Stimulated activated CD8-positive, alpha-beta memory T cell treated with anti-CD3 and anti-CD28 coated beads, Interleukin-7, amount 100 ng/mL, for 24 hours (primary cell): ENCODE measurements around the gene CATSPERZ.

Source experiments
- DNase-seq: peaks from one replicate; pipeline ENCODE4 v3.0.0-alpha.2; 2020; ENCODE audit warnings: low read depth

The CATSPERZ gene

GRCh38 chr11:64285885-64286800, 14.0 kb upstream of the CATSPERZ start:
- DNase-seq: no peak

GRCh38 chr11:64286801-64287159, 13.4 kb upstream of the CATSPERZ start:
- no peak for DNase-seq

- DNase-seq: no peak
Observed at GRCh38 chr11:64287676-64288352, 12.3 kb upstream of the CATSPERZ start.

DNA sequence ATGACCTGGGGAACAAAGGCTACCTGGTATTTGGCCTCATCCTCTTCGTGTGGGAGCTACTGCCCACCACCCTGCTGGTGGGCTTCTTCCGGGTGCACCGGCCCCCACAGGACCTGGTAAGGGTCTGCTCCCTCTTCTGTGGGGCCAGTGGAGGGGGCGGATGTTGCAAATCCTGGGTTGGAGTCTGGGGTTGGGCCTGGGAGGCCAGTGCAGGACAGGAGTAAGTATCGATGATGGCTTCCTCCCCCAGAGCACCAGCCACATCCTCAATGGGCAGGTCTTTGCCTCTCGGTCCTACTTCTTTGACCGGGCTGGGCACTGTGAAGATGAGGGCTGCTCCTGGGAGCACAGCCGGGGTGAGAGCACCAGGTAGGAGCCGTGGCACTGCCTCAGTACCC, 11.8 kb upstream of the CATSPERZ start:
- no peak for DNase-seq

GRCh38 chr11:64289002-64289564, 11.1 kb upstream of the CATSPERZ start:
- DNase-seq: no peak

- DNase-seq: no peak
Observed at GRCh38 chr11:64290352-64291261, 9.6 kb upstream of the CATSPERZ start.

DNA sequence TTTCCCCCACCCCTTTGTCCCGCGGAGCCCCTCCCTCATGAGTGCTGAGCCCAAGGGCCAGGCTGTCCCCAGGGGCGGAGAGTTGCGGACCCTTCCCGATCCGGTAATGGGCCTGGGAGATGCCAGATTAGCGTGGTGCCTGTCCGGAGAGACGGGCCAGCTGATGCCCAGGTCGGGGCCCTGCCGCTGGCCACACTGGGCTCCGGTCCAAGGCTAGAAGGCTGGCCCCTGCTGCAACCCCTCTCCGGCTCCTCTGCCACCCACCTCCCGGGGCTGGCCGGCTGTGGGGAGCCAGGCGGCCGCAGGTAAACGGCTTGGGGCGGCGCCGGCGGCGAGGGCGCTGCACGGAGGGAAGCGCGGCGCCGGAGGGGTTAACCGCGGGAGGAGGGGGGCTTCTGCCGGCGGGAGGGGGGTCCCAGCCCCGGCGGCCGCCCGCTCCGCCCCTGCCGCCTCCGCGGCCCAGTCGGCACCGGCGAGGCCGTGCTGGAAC, 8.9 kb upstream of the CATSPERZ start, which contains the start of gene KCNK4:
KCNK4 (plus strand) TSS at position 41 of the 490 bp plus-strand sequence. CDS start 1,717 bp downstream, outside the sequence.
- no peak for DNase-seq

GRCh38 chr11:64291752-64292459, 8.3 kb upstream of the CATSPERZ start:
- no peak for DNase-seq

DNA sequence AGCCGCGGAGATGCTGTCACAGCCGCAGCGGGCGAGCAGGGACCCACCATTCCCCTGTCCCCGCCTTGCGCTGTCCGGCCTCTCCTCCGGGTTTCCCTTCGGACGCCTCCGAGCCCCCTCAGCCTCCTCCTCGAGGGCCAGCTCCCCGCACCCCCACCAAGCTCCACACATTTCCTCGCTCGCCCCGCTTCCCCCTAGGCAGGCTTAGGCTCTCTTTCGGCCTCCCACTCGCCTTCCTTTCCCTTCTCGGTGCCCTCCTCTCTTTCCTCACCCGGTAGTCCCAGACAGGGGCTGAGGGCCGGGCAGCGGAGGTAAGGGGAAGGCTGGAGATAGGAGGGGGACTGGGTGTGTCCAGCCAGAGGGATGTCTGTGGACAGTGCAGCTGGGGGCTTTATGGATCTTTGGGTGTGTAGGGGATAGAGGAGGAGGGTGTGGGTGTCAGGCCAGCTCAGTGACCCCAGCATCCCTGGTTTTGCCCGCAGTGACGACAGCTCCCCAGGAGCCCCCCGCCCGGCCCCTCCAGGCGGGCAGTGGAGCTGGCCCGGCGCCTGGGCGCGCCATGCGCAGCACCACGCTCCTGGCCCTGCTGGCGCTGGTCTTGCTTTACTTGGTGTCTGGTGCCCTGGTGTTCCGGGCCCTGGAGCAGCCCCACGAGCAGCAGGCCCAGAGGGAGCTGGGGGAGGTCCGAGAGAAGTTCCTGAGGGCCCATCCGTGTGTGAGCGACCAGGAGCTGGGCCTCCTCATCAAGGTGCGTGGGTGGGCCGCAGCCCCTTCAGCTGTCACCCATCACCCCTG, 7.5 kb upstream of the CATSPERZ start:
- no peak for DNase-seq

DNA sequence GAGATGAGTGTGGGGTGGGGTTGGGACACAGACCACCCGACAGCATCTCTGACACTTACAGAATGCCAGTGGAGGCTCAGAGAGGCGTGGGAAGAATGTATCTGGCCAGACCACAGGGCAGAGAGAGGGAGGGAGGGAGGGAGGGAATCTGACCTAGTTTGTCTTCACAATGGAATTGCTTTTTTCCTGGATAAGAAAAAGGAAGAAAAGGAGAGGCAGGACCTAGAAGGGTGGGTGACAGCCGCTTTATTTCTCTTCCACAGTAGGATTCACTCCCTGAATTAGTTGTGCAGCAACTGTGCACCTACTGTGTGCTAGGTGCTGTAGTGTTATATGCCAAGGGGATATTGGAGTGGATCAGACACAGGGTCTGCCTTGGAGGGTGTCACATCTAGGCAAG, 5.4 kb upstream of the CATSPERZ start:
- DNase-seq: no peak

- no peak for DNase-seq
Observed at GRCh38 chr11:64295760-64296159, 4.4 kb upstream of the CATSPERZ start.

- DNase-seq: no peak
Observed at GRCh38 chr11:64296236-64296635, 3.9 kb upstream of the CATSPERZ start.

DNA sequence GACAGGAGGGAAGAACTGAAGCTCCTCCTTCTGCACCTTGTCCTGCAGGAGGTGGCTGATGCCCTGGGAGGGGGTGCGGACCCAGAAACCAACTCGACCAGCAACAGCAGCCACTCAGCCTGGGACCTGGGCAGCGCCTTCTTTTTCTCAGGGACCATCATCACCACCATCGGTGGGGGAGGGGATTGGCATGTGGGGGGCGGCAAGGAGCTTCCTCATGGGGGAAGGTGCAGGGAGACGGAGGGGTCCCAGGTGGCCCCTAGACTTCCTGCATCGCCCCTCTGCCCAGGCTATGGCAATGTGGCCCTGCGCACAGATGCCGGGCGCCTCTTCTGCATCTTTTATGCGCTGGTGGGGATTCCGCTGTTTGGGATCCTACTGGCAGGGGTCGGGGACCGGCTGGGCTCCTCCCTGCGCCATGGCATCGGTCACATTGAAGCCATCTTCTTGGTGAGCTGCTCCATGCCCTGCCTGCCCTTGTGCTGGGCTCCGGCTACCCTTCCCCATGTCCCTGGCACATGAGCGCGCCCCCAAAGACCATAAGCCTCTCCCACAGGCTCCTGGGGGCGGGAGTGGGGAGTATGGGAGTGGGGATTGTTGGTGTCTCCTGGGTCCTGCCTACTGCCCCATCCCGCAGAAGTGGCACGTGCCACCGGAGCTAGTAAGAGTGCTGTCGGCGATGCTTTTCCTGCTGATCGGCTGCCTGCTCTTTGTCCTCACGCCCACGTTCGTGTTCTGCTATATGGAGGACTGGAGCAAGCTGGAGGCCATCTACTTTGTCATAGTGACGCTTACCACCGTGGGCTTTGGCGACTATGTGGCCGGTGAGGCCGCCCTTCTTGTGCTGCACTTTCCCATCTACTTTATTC, 3.1 kb upstream of the CATSPERZ start:
- DNase-seq: no peak

- DNase-seq: no peak
Observed at GRCh38 chr11:64297699-64298358, 2.3 kb upstream of the CATSPERZ start.

DNA sequence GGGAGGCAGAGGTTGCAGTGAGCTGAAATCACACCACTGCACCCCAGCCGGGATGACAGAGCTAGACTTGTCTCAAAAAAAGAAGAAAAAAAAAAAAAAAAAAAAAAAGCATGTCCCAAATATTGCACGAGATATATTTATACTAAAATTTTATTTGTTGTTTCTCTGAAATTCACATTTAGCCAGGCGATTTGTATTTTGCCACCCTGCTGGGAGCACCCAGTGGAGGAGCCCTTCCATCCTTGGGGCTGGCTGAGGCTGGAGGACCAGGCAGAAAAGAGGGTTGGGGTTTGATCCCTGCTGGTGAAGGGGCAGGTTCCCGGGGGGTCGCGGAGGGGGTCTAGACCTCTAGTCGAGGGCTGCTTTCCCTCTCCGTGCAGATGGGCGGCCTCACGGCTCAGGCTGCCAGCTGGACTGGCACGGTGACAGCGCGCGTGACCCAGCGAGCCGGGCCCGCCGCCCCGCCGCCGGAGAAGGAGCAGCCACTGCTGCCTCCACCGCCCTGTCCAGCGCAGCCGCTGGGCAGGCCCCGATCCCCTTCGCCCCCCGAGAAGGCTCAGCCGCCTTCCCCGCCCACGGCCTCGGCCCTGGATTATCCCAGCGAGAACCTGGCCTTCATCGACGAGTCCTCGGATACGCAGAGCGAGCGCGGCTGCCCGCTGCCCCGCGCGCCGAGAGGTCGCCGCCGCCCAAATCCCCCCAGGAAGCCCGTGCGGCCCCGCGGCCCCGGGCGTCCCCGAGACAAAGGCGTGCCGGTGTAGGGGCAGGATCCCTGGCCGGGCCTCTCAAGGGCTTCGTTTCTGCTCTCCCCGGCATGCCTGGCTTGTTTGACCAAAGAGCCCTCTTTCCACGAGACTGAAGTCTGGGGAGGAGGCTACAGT, 952 bp upstream of the CATSPERZ start:
- no peak for DNase-seq

- DNase-seq: no peak
Observed at GRCh38 chr11:64303109-64304031, 3.2 kb downstream of the CATSPERZ start.

- no peak for DNase-seq
Observed at GRCh38 chr11:64304032-64304315, 3.8 kb downstream of the CATSPERZ start.
